ENCODE results near the gene ALKBH5. TPM values are rescaled to one million over a fixed set of nuclear protein-coding genes. Genes with fewer than 3 reads are reported as not detected.

ALKBH5 gene
- total RNA-seq: 100 to 1,000 TPM; 118 to 125 TPM

DNA sequence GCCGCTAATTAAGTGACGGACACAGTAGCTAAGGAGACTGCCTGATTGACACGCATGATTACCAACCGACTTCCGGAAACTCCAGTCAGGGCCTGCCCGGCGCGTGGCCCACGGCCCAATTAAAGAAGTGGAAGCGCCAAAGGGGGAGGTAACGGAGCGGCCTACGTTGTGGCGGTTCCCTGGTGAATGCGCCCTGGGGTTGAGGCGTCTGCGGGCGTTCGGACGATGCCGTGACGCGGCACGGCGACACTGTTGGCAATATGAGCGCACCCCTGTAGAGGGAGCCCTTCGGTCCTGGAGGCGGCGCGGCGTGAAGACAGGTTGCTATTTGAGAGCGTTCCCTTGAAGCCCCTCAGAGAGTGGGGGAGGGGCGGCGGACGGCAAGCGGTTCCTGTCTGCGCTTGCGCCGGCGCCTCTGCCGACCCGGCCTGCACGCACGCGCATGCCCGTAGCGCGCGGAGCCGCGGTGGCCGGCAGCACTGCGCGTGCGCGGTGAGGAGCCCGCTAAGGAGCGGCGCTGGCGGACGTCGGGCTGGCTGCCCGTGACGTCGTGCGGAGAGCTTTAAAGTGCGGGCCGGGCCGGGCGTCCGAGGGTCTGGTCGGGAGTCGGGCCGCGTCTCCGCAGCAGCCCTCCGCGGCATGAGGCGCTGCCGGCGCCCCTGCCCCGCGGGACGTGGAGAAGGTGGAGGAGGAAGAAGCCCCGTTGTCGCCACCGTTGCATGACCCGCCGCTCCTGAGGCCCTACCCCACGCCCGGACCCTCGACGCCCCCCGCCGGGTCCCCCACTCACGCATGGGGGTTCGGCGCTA is at the start of gene ALKBH5:
TSS of gene ALKBH5 (plus strand) at position 495 of the 809 bp plus-strand sequence. CDS start 416 bp downstream, outside the sequence.
- Mint-ChIP-seq H3K4me1 (peaks cover 51% of the 10 kb centered on the region), H3K27ac (peak within 1 kb of the TSS; percentile 100), H3K27me3 (no peaks in the 10 kb centered on the region), H3K9me3 (no peaks in the 10 kb centered on the region), H3K4me3 (peak within 1 kb of the TSS; percentile 94), H3K36me3 (ENCODE audit: low read depth) (peaks cover 45% of the 10 kb centered on the region)
- peak; percentile 97 for DNase-seq
- ChIA-PET POLR2A (interaction anchor here (0.9 to 2.6 kb wide), 15 partner anchors 10 to 340 kb away, joined by 3 to 13 read pairs (median 4); partner anchors contain the start of genes DRC3, LLGL1, MIEF2 and TOM1L2), CTCF (interaction anchor here (0.6 to 2.0 kb wide), 15 partner anchors 9 to 841 kb away, joined by 3 to 6 read pairs (median 4); partner anchors contain the start of gene MIEF2)

DNA sequence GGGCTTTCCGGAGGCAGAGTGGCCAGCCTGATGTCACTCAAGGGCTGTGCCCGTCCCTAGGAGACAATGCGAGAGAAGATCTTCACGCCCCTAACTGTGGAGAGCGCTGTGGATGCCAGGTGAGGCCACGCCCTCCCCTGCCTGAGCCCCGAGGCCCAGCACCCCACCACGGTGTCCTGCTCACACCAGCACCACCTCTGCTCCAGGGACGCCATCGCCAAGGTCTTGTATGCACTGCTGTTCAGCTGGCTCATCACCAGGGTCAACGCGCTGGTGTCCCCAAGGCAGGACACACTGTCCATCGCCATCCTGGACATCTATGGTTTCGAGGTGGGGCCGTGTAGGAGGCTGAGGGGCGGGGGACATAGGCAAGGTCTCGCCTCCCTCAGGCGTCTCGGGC is 47.3 kb upstream of the ALKBH5 start:
- H3K4me1 Mint-ChIP-seq: peaks cover 3% of the 10 kb centered on the region
- ChIA-PET POLR2A (no interaction called here), CTCF (no interaction called here)
- H3K9me3 Mint-ChIP-seq: no peaks in the 10 kb centered on the region
- H3K36me3 Mint-ChIP-seq (ENCODE audit: low read depth): no peaks in the 10 kb centered on the region
- H3K27ac Mint-ChIP-seq: no peak overlapping the region
- no peaks in the 10 kb centered on the region for H3K27me3 Mint-ChIP-seq
- H3K4me3 Mint-ChIP-seq: no peak overlapping the region
- no peak for DNase-seq

DNA sequence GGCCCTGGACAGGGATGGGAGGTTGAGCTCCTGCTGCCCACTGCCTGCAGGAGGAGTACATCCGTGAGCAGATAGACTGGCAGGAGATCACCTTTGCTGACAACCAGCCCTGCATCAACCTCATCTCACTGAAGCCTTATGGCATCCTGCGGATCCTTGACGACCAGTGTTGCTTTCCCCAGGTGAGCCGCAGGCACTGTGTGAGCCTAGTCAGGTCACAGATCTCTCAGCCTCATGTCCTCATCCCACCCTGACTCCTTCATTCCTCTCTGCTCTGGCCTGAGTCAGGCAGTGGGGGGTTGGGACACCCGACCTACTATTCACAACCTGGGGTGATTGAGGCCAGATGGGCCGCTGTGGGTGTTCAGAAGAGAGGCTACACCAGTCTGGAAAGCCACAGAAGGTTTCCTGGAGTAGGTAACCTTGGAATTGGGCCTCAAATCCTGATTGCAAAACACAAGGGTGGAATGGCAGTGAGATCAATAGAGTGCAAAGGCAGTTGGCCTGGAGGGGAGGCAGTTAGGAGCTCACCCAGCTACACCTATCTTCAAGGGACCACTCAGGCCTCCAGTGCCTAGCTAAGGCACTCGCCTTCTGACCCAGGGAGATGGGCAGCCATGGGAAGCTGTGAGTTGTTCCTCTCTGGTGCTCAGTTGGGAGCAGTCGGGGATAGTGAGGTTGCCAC is 45.4 kb upstream of the ALKBH5 start:
- CTCF ChIA-PET: no interaction called here
- peaks cover 1% of the 10 kb centered on the region for H3K27me3 Mint-ChIP-seq
- no peak for DNase-seq
- no peaks in the 10 kb centered on the region for H3K36me3 Mint-ChIP-seq (ENCODE audit: low read depth)
- H3K4me3 Mint-ChIP-seq: no peak overlapping the region
- no peak overlapping the region for H3K27ac Mint-ChIP-seq
- POLR2A ChIA-PET: no interaction called here
- peaks cover 3% of the 10 kb centered on the region for H3K4me1 Mint-ChIP-seq
- no peaks in the 10 kb centered on the region for H3K9me3 Mint-ChIP-seq

DNA sequence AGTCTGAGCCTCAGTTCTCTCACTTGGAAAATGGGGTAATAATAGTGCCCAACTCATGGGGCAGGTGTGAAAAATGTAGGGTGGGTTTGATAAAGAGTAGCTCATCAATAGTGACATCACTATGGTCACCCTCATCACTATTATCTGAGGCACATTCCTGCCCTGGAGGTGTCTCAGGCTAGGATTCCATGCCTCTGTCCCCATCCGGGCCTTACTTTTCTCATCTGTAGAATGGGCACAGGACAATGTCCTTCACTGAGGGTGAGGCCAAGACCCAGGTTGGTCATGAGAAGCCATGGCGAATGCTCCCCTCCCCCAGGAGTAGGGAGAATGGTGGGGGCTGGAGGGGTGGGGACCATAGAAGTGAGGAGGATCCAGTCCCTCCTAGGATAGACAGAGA is 44.5 kb upstream of the ALKBH5 start:
- no peaks in the 10 kb centered on the region for H3K36me3 Mint-ChIP-seq (ENCODE audit: low read depth)
- no peak for DNase-seq
- peaks cover 1% of the 10 kb centered on the region for H3K27me3 Mint-ChIP-seq
- no peak overlapping the region for H3K4me3 Mint-ChIP-seq
- ChIA-PET CTCF (no interaction called here), POLR2A (no interaction called here)
- H3K27ac Mint-ChIP-seq: no peak overlapping the region
- H3K9me3 Mint-ChIP-seq: no peaks in the 10 kb centered on the region
- H3K4me1 Mint-ChIP-seq: peaks cover 3% of the 10 kb centered on the region

DNA sequence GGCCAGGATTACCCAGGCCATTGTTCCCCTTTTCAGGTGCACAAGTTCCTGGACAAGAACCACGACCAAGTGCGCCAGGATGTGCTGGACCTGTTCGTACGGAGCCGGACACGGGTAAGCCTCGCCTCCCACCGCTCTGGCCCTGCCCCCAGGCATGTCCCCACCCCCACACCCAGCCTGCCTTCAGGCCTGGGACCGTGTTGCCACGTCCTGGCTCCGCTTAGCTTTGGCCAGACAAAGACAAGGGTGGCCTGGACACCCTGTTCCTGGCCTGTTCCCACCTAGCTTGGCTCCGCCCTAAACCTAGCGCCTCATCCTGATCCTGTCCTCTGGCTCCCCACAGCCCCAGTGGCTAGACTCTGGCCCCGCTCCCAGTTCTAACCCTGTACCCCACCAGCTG is 44.1 kb upstream of the ALKBH5 start:
- Mint-ChIP-seq H3K4me1 (peaks cover 3% of the 10 kb centered on the region), H3K4me3 (no peak overlapping the region), H3K27ac (no peak overlapping the region), H3K27me3 (peaks cover 1% of the 10 kb centered on the region), H3K9me3 (no peaks in the 10 kb centered on the region), H3K36me3 (ENCODE audit: low read depth) (no peaks in the 10 kb centered on the region)
- CTCF ChIA-PET: interaction anchor here (1.6 kb wide), 1 partner anchor 13 kb away, joined by 4 read pairs; no protein-coding TSS in a partner anchor
- no peak for DNase-seq
- POLR2A ChIA-PET: no interaction called here

DNA sequence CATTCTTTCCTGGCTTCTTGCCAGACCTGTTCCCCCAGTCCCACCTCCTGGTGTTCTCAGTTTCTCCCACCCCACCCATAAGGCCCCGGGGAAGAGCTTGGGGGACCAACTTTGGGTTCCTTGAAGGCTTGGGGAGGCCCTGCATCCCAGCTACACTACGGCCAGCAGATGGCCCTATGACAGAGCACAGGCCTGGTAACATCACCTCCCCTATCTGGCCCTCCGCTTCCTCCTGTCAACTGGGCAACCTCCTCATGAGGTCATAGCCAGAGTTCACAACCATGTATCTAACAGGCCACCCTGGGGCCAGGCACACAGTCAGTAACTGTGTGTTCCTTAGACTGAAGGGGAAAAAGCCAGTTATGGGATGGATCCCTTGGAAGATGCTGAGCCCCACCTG is 43.7 kb upstream of the ALKBH5 start:
- CTCF ChIA-PET: interaction anchor here (1.4 to 1.6 kb wide), 2 partner anchors 12 to 14 kb away, joined by 4 read pairs; no protein-coding TSS in a partner anchor
- DNase-seq: no peak
- H3K9me3 Mint-ChIP-seq: no peaks in the 10 kb centered on the region

DNA sequence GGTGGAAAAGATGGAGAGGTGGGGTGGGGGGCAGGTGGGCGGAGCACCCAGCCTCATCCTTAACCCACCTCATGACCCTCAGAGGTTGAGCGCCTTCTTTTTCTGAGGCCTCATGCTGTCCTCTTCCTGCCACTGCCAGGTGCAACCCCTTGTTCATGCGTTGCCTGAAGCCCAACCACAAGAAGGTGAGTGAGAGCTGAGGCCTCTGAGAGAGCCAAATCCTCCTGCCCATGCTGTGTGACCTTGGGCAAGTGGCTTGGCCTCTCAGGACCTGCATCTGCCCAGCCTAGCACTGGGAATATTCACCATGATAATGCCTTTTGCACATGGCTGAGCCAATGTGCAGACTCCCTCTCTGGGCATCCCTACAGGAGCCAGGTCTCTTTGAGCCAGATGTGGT is 43.0 kb upstream of the ALKBH5 start:
- no peaks in the 10 kb centered on the region for H3K9me3 Mint-ChIP-seq
- CTCF ChIA-PET: interaction anchor here (1.0 to 1.6 kb wide), 4 partner anchors 12 to 62 kb away, joined by 3 to 4 read pairs (median 4); no protein-coding TSS in a partner anchor
- no peak overlapping the region for H3K27ac Mint-ChIP-seq
- peaks cover 3% of the 10 kb centered on the region for H3K4me1 Mint-ChIP-seq
- H3K4me3 Mint-ChIP-seq: no peak overlapping the region
- H3K27me3 Mint-ChIP-seq: peaks cover 1% of the 10 kb centered on the region
- H3K36me3 Mint-ChIP-seq (ENCODE audit: low read depth): no peaks in the 10 kb centered on the region
- DNase-seq: no peak
- POLR2A ChIA-PET: no interaction called here

More for the DNA sequence above, 43.7 kb upstream of the ALKBH5 start:
- peaks cover 3% of the 10 kb centered on the region for H3K4me1 Mint-ChIP-seq
- H3K4me3 Mint-ChIP-seq: no peak overlapping the region
- H3K27ac Mint-ChIP-seq: no peak overlapping the region
- H3K36me3 Mint-ChIP-seq (ENCODE audit: low read depth): no peaks in the 10 kb centered on the region
- H3K27me3 Mint-ChIP-seq: peaks cover 1% of the 10 kb centered on the region
- POLR2A ChIA-PET: no interaction called here

DNA sequence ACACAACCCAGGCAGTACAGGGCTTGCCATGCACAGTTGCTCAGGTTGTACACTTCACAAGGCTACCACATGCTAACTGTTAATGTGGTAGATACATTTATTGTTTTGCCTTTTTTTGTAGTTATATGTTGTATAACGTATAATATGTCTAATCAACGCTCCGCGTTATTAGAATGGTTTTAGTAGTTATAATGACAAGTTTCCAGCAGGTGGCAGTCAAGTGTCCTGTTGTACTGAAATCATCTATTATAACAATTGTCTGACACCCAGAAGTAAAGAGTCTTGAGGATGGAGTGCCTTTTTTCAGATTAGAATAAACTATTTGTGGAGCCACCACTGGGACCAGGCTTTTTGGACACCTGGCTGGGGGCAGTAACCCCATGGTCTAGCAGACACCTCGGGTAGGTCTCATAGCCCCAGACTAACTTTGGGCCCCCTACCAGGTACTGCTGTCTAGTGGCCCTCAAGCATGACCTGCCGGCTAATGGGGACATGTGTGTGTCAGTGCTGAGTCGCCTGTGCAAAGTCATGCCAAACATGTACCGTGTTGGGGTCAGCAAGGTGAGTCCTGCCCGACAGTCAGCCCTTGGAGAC is 42.3 kb upstream of the ALKBH5 start:
- no peaks in the 10 kb centered on the region for H3K36me3 Mint-ChIP-seq (ENCODE audit: low read depth)
- H3K9me3 Mint-ChIP-seq: no peaks in the 10 kb centered on the region
- DNase-seq: peak; percentile 30
- H3K4me1 Mint-ChIP-seq: peaks cover 3% of the 10 kb centered on the region
- POLR2A ChIA-PET: no interaction called here
- no peak overlapping the region for H3K27ac Mint-ChIP-seq
- CTCF ChIA-PET: interaction anchor here (0.9 to 1.6 kb wide), 6 partner anchors 11 to 62 kb away, joined by 3 to 4 read pairs (median 4); partner anchors contain the start of gene ALKBH5
- no peak overlapping the region for H3K4me3 Mint-ChIP-seq
- peaks cover 1% of the 10 kb centered on the region for H3K27me3 Mint-ChIP-seq

DNA sequence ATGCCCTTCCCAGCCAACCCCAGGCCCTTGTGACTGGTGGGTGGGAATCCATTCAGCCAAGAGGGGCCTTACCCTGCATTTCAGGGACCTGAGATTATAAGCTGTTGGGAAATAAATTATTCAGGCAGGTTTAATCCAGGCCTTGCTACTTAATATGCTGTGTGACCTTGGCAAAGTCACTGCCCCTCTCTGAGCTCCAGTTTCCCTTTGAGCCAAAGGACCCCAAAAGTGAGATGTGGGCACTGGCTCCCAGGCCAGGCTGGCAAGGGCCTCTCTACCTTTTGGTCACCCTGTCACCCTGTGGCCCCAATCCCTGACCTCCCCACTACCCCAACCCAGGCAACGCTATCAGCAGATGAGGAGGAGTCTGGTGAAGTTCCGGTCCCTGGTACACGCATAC is 41.2 kb upstream of the ALKBH5 start:
- Mint-ChIP-seq H3K27ac (no peak overlapping the region), H3K36me3 (ENCODE audit: low read depth) (no peaks in the 10 kb centered on the region)
- POLR2A ChIA-PET: interaction anchor here (0.9 to 1.0 kb wide), 2 partner anchors 10 to 43 kb away, joined by 3 read pairs; no protein-coding TSS in a partner anchor

DNA sequence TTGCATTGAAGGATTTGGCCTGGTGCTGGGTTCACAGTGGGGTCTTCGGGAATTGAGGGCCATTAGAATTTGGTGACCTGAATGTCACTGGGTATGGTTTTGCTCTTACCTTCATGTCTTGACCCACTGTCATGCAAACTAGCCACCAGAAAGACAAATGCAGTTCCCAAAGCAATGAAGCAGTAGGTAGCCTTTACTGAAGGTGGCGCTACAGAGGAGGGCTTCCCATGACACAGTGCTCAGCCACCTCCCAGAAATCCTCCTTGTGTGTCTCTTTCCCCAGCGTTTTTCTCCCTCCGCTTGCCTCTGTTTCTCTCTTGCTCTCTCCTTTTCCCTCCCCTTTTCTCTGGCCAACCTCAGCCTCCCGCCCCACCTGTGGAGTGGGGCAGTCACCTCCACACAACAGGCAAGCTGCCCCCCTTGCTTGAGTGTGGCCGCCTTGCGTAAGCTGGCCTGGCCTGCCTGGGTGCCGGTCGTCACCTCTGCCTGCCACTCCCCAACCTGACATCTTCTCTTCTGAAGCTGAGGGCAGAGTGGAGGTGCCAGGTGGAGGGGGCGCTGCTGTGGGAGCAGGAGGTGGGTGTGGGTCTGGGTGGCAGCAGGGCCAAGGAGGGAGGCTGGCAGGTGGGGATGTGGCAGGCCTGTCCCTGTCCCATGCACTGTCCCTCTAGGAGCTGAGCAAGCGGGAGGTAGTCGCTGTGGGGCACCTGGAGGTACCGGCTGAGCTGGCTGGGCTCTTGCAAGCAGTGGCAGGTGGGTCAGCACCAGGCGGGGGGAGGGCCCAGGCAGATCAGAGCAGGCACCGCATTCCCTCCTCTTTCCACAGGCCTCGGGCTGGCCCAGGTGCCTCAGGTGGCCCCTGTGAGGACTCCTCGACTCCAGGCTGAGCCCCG is 40.3 kb upstream of the ALKBH5 start:
- CTCF ChIA-PET: interaction anchor here (1.0 to 1.4 kb wide), 2 partner anchors 10 to 12 kb away, joined by 3 to 5 read pairs; no protein-coding TSS in a partner anchor
- H3K4me1 Mint-ChIP-seq: peaks cover 3% of the 10 kb centered on the region
- H3K27me3 Mint-ChIP-seq: peaks cover 1% of the 10 kb centered on the region
- H3K36me3 Mint-ChIP-seq (ENCODE audit: low read depth): no peaks in the 10 kb centered on the region
- POLR2A ChIA-PET: interaction anchor here (1.0 kb wide), 1 partner anchor 43 kb away, joined by 3 read pairs; no protein-coding TSS in a partner anchor
- no peaks in the 10 kb centered on the region for H3K9me3 Mint-ChIP-seq
- DNase-seq: no peak
- no peak overlapping the region for H3K4me3 Mint-ChIP-seq
- no peak overlapping the region for H3K27ac Mint-ChIP-seq

More for the DNA sequence above, 41.2 kb upstream of the ALKBH5 start:
- Mint-ChIP-seq H3K27me3 (peaks cover 1% of the 10 kb centered on the region), H3K4me3 (no peak overlapping the region), H3K9me3 (no peaks in the 10 kb centered on the region), H3K4me1 (peaks cover 3% of the 10 kb centered on the region)
- CTCF ChIA-PET: interaction anchor here (0.9 to 1.4 kb wide), 4 partner anchors 11 to 44 kb away, joined by 3 to 5 read pairs (median 3); partner anchors contain the start of gene ALKBH5
- DNase-seq: no peak

DNA sequence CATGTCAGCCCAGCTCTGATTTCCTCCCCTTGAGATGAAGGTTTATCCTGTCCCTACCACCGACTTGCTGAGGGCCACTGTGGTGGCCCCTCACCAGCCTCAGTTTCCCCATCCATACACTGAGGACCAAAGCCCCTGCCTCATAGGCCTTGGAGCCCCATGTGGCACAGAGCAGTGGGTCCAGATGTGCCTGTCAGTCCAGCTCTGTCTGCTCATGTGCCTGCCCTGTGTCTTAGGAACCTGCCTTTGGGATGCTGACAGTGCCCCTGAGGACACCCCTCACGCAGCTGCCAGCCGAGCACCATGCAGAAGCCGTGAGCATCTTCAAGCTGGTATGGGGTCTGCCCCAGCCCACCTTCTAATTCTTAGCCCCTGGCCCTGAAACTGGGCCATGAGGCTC is 39.4 kb upstream of the ALKBH5 start:
- no peaks in the 10 kb centered on the region for H3K9me3 Mint-ChIP-seq
- CTCF ChIA-PET: interaction anchor here (0.8 kb wide), 1 partner anchor 15 kb away, joined by 3 read pairs; no protein-coding TSS in a partner anchor

DNA sequence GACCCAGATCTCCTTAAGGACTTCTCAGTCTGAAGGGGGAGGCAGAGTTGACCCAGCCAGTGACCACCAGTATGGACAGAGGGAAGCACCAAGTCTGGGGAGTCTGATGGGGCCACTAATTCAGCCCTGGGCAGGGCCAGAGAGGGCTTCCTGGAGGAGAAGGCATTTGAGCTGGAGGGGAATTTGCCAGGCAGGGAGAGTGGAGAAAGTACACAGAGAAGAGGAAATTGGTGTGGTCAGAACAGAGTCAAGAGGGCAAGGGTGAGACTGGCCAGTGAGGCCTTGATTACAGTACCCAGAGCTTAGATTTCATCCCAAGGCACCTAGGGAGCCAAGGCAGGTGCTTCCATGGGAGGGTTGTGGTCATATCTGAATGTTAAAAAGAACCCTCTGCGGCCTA is 38.8 kb upstream of the ALKBH5 start:
- Mint-ChIP-seq H3K36me3 (ENCODE audit: low read depth) (no peaks in the 10 kb centered on the region), H3K4me1 (peaks cover 3% of the 10 kb centered on the region), H3K27me3 (peaks cover 1% of the 10 kb centered on the region), H3K4me3 (no peak overlapping the region), H3K27ac (no peak overlapping the region), H3K9me3 (no peaks in the 10 kb centered on the region)
- DNase-seq: no peak
- ChIA-PET POLR2A (no interaction called here), CTCF (interaction anchor here (0.8 kb wide), 1 partner anchor 16 kb away, joined by 3 read pairs; no protein-coding TSS in a partner anchor)

More for the DNA sequence above, 39.4 kb upstream of the ALKBH5 start:
- Mint-ChIP-seq H3K27me3 (peaks cover 1% of the 10 kb centered on the region), H3K4me1 (peaks cover 3% of the 10 kb centered on the region), H3K27ac (no peak overlapping the region), H3K36me3 (ENCODE audit: low read depth) (no peaks in the 10 kb centered on the region), H3K4me3 (no peak overlapping the region)
- no peak for DNase-seq
- POLR2A ChIA-PET: no interaction called here
